8988T (cell line): ENCODE data around the gene EVC.
"Not testable (repeated sequence)": the region's sequence is repeated elsewhere in the genome, so short reads cannot be mapped to it uniquely, and the experiment has no call there.

Experiments
- DNase-seq: peaks from one replicate; pipeline ENCODE4 v3.0.0; 2011

The EVC gene

GRCh38 chr4:5852523-5853202 is 141.7 kb downstream of the EVC start:
- DNase-seq: no peak

GRCh38 chr4:5854929-5855328 is 143.9 kb downstream of the EVC start:
- no peak for DNase-seq

- not testable (repeated sequence) for DNase-seq
Measured at GRCh38 chr4:5856362-5856761, 145.4 kb downstream of the EVC start.

- no peak for DNase-seq
Measured at GRCh38 chr4:5857199-5857598, 146.2 kb downstream of the EVC start.

GRCh38 chr4:5858020-5858769 is 147.2 kb downstream of the EVC start:
- no peak for DNase-seq

GRCh38 chr4:5863461-5864113 is 152.6 kb downstream of the EVC start:
- no peak for DNase-seq
